ENCODE measurements around the gene ADORA2A. TPM values are rescaled to one million over a fixed set of nuclear protein-coding genes. Genes with fewer than 3 reads are reported as not detected.
A peak's percentile ranks its signal among the peaks of the same experiment; 100 is the strongest.

ADORA2A gene
- total RNA-seq, 1 experiment from 2014 or later: 7.6 TPM

GRCh38 chr22:24446260-24446611 is 18.8 kb downstream of the ADORA2A start:
- TF ChIP-seq FOXK1 (CRISPR knock-in tag; IDR thresholded peaks at IDR 0.05) (no peak), NR2C2 (CRISPR knock-in tag; IDR thresholded peaks at IDR 0.05) (no peak), SOX15 (CRISPR knock-in tag; IDR thresholded peaks at IDR 0.05) (no peak), MXD4 (CRISPR knock-in tag; IDR thresholded peaks at IDR 0.05; ENCODE audit: borderline replicate concordance) (no peak), ZNF425 (CRISPR knock-in tag; conservative IDR thresholded peaks at IDR 0.05) (no peak), TP53 (CRISPR knock-in tag; IDR thresholded peaks at IDR 0.05) (no peak), ARID4B (CRISPR knock-in tag; IDR thresholded peaks at IDR 0.05; ENCODE audit: borderline replicate concordance) (no peak), KAT7 (CRISPR knock-in tag; IDR thresholded peaks at IDR 0.05; ENCODE audit: borderline replicate concordance) (no peak), RORB (CRISPR knock-in tag; IDR thresholded peaks at IDR 0.05) (no peak), ZNF317 (CRISPR knock-in tag; IDR thresholded peaks at IDR 0.05; ENCODE audit: borderline replicate concordance, low read depth) (no peak), USF2 (CRISPR knock-in tag; IDR thresholded peaks at IDR 0.05) (no peak), ZBTB43 (CRISPR knock-in tag; IDR thresholded peaks at IDR 0.05) (no peak), GABPB1 (CRISPR knock-in tag; IDR thresholded peaks at IDR 0.05) (no peak)
- TF ChIP-seq, protein P1, sequence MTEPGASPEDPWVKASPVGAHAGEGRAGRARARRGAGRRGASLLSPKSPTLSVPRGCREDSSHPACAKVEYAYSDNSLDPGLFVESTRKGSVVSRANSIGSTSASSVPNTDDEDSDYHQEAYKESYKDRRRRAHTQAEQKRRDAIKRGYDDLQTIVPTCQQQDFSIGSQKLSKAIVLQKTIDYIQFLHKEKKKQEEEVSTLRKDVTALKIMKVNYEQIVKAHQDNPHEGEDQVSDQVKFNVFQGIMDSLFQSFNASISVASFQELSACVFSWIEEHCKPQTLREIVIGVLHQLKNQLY (CRISPR knock-in tag; IDR thresholded peaks at IDR 0.05): no peak
- ChIA-PET CTCF (interaction anchor here (0.6 to 2.0 kb wide), 5 partner anchors 23 to 71 kb away, joined by 3 to 13 read pairs (median 3); no protein-coding TSS in a partner anchor), POLR2A (no interaction called here)
- Mint-ChIP-seq H3K36me3 (no peaks in the 10 kb centered on the region; the same call in 1 of the 2 replicates), H3K4me3 (no peak overlapping the region), H3K27me3 (ENCODE audit: low read depth) (no peaks in the 10 kb centered on the region), H3K9me3 (no peaks in the 10 kb centered on the region), H3K27ac (no peak overlapping the region), H3K4me1 (peaks cover 14% of the 10 kb centered on the region)
- no peak for ATAC-seq
- DNase-seq (ENCODE audit: low spot score): no peak

DNA sequence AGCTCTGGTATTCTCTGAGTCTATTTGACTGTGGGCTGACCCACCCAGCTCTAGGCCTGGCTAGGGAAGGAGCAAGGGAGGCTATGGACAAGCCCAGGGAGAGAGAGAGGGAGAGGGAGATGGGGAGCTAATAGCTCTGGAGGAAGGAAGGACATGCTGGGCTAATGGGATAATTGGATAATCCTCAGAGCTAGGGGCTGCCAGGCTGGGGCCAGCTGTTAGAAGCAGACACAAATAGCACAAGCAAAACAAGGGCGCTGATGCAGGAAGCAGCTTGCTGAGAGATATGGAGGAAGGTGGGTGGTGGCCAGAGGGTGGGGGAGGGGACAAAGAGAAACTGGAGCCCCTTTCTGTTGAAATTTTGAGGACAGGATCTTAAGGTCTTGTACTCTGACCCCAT is 23.2 kb downstream of the ADORA2A start:
- no peaks in the 10 kb centered on the region for H3K9me3 Mint-ChIP-seq
- peaks cover 10% of the 10 kb centered on the region for H3K4me1 Mint-ChIP-seq
- no peaks in the 10 kb centered on the region for H3K36me3 Mint-ChIP-seq
- POLR2A ChIA-PET: no interaction called here
- H3K27me3 Mint-ChIP-seq (ENCODE audit: low read depth): no peaks in the 10 kb centered on the region
- no peak overlapping the region for H3K27ac Mint-ChIP-seq
- CTCF ChIA-PET: interaction anchor here (0.6 to 1.0 kb wide), 5 partner anchors 8 to 75 kb away, joined by 3 to 5 read pairs (median 4); no protein-coding TSS in a partner anchor
- DNase-seq (ENCODE audit: low spot score): no peak
- no peak; the same call in 1 of the 2 replicates for ATAC-seq
- H3K4me3 Mint-ChIP-seq: no peak overlapping the region
- TF ChIP-seq USF2 (CRISPR knock-in tag; IDR thresholded peaks at IDR 0.05): 0 out of 2 replicates have a peak, but pooled peaks have one; percentile 20
- no peak for TF ChIP-seq NR3C1 (CRISPR knock-in tag; conservative IDR thresholded peaks at IDR 0.05; ENCODE audit: low read depth)

Data from WTC11 (cell line).